ENCODE results near the gene FBXL14. TPM values are rescaled to one million over a fixed set of nuclear protein-coding genes. Genes with fewer than 3 reads are reported as not detected.
A peak's percentile ranks its signal among the peaks of the same experiment; 100 is the strongest.

Gene FBXL14
- 6.4 and 17.3 TPM in 2 replicates for total RNA-seq

DNA sequence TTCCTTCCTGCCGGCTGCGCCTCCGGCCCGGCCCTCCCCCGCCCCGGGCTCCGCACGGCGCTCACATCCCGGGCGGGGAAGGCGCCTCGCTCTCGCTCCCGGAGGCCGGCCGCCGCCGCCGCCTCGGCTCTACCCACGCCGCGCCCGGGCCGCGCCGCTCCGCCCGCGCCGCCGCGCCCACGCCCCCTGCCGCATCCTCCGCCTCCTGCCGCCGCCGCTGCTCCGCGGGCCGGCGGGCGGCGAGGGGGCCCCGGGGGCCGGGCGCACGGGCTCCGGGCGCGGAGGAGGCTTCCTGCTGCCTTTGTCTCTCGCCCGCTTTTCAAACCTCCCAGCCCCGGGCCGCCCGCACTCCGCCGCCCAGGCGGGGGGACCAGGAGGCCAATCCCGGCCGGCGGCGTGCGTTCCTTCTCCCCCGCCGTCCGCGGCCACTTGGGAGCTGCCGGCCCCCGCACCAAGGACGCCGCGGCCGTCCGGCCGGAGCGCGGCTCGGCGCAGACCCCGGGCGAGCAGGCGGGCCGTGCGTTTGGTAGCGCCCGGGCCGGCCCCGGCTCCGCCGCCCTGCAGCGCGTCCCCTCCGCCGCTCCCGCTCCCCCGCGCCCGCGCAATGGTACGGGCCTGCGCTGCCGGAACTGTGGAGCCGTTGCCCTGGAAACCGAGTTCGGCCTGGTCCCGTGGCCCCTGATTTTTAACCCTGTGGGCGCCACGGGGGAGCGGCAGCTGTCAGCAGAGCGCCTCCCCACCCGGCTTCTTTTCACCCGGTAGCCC, at the start of gene FBXL14:
TSS of gene FBXL14 (minus strand) at position 321 of the 765 bp plus-strand sequence. CDS start 515 bp downstream, outside the sequence.
- peak; percentile 52 for DNase-seq (ENCODE audit: low read depth)

DNA sequence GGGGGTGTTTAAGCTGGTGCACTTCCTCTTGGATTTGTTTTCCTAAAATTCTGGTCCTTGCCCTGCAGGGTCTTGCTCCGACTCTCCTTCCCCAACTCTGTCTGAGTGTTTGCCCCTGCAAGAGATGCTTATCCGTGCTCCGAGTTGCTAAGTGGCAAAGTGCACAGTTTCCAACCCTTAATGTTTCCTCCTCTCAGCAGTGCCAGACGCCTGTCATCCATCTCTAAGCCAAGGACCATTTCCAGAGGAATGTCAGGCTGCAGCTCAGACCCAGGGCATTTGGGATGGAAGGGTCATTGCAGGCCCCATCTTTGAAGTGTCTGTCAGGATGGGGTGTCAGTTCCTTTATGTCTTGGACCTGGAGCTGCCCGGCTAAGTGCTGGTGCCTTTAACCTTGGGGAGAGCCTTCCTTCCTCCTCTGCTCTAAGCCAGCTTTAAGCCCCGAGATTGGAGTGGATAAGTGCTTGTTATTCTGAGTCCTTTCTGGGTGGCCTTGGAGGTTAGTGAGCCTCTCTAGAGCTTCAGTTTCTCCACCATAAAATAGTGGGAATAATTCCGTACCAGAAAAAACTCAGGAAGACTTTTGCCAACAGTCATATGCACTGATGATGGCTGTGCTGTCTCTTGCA, 49.6 kb upstream of the FBXL14 start:
- DNase-seq (ENCODE audit: low read depth) = no peak

GRCh38 chr12:1643043-1643442, 48.7 kb upstream of the FBXL14 start:
- no peak for DNase-seq (ENCODE audit: low read depth)

GRCh38 chr12:1642513-1642912, 48.1 kb upstream of the FBXL14 start:
- no peak for DNase-seq (ENCODE audit: low read depth)

- no peak for DNase-seq (ENCODE audit: low read depth)
Observed at GRCh38 chr12:1640328-1641234, 46.2 kb upstream of the FBXL14 start.

DNA sequence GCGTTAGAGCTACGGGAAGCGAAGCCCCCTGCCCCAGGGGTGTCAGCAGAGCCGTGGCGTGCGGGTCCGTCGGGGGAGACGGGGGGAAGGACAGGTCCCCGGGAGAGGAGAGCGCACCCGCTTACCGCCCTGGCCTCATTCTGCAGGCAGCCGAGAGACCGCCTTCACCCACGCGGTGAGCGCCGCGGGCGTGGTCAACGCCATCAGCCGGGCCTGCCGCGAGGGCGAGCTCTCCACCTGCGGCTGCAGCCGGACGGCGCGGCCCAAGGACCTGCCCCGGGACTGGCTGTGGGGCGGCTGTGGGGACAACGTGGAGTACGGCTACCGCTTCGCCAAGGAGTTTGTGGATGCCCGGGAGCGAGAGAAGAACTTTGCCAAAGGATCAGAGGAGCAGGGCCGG, 45.2 kb upstream of the FBXL14 start:
- DNase-seq (ENCODE audit: low read depth) = no peak

GRCh38 chr12:1638203-1638602, 43.8 kb upstream of the FBXL14 start:
- no peak for DNase-seq (ENCODE audit: low read depth)

- no peak for DNase-seq (ENCODE audit: low read depth)
Observed at GRCh38 chr12:1635301-1636095, 41.1 kb upstream of the FBXL14 start.

DNA sequence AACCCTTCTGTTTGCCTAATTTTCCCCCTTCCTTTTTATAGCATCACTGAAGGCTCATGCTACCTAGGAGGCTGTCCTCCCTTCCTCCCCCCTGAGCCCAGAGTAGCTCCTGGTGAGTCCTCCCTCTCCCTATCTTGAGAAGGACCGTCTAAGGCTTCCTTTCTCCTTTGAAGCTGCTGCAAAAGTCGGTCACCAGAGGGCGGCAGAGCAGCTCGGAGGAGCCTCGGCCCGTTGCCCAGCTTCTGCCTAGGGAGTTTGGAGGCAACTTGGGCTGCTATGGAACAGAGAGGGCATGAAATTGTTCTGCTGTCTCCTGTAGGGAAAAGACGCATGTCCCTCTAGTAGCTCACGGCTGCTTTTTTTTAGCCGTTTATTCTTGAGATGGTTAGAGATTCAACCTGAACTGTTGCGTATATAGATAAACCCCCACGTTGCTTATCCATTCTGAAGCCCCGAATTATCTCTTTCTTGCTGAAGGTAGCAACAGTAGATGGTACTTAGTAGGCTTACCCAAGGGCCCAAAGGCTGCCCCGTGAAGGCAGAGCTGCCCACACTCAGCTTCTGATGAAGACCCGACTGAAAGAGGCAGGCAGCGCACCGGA, 40.3 kb upstream of the FBXL14 start:
- peak; percentile 46 for DNase-seq (ENCODE audit: low read depth)

DNA sequence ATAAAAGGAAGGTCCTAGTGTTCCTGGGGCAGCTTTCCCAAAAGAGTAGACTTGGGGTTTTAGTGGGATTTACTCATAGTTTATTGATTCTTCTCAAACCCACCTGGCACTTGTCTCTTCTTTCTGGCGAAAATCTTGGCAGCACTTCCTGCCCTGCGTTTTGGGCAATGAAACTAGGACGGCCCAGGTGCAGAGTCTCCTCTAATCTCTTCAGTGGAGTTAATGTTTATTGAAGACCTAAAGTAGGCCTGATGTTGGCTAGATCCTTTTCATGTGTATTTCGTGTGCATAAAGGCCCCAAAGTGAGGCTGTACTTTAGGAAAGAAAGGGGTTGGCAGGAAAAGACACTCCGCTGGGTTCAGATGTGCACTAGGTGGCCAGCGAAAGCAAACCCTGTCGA, 39.8 kb upstream of the FBXL14 start:
- DNase-seq (ENCODE audit: low read depth) = no peak

- DNase-seq (ENCODE audit: low read depth) = no peak
Observed at GRCh38 chr12:1633459-1633858, 39.1 kb upstream of the FBXL14 start.

DNA sequence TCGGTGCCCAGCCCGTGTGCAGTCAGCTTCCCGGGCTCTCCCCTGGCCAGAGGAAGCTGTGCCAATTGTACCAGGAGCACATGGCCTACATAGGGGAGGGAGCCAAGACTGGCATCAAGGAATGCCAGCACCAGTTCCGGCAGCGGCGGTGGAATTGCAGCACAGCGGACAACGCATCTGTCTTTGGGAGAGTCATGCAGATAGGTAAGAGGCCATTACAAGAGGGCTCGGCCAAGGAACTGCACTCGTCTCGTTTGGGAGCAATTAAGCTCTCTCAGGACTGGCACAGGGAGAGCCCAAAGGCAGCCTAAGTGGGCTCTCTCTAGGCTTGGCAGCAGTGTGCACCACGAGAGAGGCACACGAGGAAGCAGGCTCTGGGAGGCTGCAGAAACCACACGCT, 38.3 kb upstream of the FBXL14 start:
- no peak for DNase-seq (ENCODE audit: low read depth)

GRCh38 chr12:1630827-1631591, 36.6 kb upstream of the FBXL14 start:
- DNase-seq (ENCODE audit: low read depth) = no peak

- no peak for DNase-seq (ENCODE audit: low read depth)
Observed at GRCh38 chr12:1630133-1630826, 35.9 kb upstream of the FBXL14 start.

- no peak for DNase-seq (ENCODE audit: low read depth)
Observed at GRCh38 chr12:1629338-1630132, 35.2 kb upstream of the FBXL14 start.

DNA sequence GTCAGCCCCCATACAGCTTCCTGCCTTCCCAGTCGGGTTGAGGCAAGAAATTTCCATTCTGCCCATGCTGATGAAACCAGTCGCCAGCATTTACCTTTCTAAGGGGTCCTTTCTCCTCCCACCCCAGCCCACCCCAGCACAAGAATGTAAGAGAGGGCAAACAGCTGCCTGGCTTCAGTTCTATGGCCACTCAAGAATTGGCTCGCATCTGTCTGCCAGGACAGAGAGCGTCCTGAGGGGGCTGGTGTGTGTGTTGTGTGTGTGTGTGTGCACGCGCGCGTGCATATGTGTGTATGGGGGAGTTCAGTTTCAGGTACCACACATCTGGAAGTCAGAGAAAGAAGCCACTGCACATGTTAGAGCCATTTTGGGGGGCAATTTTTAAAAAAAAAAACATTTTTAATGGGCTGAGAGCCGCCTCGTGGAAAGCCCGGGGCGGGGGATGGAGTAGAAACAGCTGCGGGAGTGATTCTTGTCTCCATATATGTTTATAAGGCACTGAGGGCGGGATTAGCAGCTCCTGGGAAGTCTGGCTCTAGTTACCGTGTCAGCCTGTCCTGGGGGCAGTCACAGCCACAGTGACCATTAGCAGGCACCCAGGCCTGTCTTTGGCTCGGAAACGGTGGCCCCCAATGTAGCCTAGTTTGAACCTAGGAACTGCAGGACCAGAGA, 34.4 kb upstream of the FBXL14 start, which contains the start of gene WNT5B:
TSS of gene WNT5B (plus strand) at position 566 of the 672 bp plus-strand sequence. CDS start 2,124 bp downstream, outside the sequence.
- DNase-seq (ENCODE audit: low read depth) = no peak

DNA sequence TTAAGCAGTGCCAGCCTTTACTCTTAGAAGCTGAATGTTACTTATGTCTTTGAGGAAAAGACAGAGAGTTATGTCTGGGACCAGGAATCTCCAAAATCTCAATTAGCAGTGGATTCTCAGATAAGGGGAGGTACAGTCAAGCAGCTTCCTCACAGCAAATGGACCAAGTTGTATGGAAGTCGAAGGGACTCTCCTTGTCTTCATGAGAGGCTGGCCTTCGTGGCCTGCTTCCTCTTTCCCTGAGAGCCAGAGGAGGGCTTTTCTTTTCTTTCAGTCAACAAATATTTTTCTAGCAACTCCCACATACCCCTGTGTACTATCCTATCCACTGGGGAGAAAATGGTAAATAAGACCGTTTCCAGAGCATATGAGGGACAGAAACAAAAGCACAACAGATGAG, 28.0 kb upstream of the FBXL14 start:
- DNase-seq (ENCODE audit: low read depth) = no peak

GRCh38 chr12:1620092-1620491, 25.7 kb upstream of the FBXL14 start:
- no peak for DNase-seq (ENCODE audit: low read depth)

All from renal cortical epithelial cell (primary cell).